HTERT RPE-1 (cell line): ENCODE measurements around the gene CCN5.
"Not testable (repeated sequence)": the region's sequence is repeated elsewhere in the genome, so short reads cannot be mapped to it uniquely, and the experiment has no call there.

Source experiments
- in situ Hi-C: fragments of 300-500 bp; cut with MboI; formaldehyde crosslinking; loops from 4 replicates; pipeline ENCODE4 v1.14.3; 2020; ENCODE audit warnings: low sequenced_read_pairs

CCN5 gene

DNA sequence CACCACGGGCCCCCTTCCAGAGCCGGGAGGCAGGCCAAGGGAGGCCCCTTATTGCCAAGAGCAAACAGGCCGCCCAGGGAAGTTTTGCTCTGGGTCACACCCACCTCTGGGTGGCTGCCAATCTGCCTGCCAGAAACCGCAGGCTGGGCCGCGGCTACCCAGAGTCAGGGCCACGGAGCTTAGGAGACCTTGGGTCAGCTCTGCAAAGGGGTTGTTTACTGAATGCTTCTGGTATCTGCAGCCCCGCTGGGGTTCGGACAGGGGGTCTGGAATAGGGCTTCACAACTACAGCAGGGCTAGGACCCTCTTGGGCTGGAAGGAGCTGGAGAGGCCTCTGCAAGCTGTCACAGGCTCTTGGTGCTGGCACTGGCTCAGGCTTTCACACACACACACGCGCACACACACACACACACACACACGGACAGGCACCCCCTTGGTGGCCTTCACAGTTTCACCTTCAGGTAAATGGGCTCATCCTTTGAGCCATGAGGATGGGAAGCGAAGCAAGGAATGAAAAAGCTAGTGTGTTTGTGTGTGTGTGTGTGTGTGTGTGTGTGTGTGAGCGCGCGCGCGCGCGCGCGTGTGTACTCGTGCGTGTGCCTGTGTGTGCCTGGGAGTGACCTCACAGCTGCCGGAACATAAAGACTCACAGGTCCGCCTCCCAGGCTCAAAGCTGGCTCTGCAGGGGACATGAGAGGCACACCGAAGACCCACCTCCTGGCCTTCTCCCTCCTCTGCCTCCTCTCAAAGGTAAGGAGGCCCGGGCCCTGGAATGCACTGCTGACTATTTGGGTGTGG is at the start of gene CCN5:
Gene CCN5, plus strand, starts transcription at position 669 of the 798 bp plus-strand sequence. Its CDS starts 22 bp downstream, at position 691.
- in situ Hi-C loops = no loop called here

GRCh38 chr20:44666066-44666465 is 49.1 kb upstream of the CCN5 start:
- in situ Hi-C loops = no loop called here

DNA sequence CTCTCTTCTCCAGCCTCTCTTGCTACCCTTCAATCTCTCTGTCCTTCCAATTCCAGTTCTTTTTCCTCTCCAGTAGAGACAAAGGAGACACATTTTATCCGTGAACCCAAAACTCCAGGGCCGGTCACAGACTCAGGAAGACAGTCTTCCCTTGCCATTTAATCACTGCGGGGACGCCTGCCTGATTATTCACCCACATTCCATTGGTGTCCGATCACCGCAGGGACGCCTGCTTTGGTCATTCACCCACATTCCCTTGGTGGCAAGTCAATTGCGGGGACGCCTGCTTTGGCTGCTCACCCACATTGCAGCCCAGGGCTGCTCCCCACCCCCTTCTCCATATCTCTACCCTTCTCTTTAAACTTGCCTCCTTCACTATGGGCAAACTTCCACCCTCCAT is 44.3 kb upstream of the CCN5 start:
- in situ Hi-C loops = not testable (repeated sequence)

DNA sequence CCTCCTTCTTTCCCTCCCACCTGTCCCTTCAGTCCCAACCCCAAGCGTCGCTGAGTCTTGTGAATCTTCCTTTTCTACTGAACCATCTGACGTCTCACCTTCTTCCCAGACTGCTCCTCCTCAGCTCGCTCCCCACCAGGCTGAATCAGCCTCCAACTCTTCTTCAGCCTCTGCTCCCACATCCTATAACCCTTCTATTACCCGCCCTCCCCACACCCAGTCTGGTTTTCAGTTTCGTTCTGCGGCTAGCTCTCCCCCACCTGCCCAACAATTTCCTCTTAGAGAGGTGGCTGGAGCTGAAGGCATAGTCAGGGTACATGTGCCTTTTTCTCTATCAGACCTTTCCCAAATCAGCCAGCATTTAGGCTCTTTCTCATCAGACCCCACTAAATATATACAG is 43.6 kb upstream of the CCN5 start:
- in situ Hi-C loops = not testable (repeated sequence)

DNA sequence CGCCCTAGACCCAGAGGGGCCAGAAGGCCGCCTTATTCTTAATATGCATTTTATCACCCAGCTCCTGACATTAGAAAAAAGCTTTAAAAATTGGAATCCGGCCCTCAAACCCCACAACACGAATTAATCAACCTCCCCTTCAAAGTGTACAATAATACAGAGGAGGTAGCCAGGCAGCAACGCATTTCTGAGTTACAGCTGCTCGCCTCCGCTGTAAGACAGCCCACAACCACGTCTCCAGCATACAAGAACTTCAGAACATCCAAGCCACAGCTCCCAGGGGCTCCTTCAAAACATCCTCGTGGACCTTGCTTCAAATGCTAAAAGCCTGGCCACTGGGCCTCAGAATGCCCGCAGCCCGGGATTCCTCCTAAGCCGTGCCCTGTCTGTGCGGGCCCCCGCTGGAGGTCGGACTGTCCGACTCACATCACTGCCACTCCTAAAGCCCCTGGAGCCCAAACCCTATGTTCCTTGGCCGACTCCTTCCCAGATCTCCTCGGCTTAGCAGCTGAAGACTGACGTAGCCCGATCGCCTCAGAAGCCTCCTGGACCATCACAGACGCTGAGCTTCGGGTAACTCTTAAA is 42.8 kb upstream of the CCN5 start:
- in situ Hi-C loops = not testable (repeated sequence)

- in situ Hi-C loops = no loop called here
Measured at GRCh38 chr20:44678242-44678641, 36.9 kb upstream of the CCN5 start.

DNA sequence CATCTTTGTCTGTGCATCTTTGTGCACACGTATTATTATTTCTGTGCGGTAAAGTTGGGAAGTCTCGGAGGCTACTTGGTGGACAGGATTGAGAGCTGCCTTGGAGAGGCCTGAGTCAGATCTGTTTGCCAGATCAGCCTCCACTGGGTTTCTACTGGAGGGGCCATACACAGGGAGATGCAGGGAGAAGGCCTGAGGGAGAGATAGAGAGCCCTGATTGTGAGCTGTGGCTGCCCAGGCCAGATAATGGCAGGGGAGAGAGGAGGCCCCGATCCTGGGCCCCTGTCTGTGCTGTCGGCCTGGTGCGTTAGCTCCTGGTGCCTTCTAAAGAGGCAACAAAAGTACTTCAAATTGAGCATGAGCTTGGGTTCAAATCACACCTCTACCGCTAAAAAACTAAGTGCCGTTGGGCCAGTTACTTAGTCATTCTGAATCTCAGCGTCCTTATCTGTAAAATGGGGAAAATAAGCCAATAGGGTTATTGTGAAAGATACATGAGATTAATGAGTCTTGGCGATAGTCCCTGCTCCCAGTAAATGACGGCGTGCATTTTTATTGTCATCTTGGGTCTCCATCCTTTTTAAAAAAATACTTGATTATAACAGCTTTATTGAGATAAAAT is 36.1 kb upstream of the CCN5 start:
- in situ Hi-C loops = no loop called here

DNA sequence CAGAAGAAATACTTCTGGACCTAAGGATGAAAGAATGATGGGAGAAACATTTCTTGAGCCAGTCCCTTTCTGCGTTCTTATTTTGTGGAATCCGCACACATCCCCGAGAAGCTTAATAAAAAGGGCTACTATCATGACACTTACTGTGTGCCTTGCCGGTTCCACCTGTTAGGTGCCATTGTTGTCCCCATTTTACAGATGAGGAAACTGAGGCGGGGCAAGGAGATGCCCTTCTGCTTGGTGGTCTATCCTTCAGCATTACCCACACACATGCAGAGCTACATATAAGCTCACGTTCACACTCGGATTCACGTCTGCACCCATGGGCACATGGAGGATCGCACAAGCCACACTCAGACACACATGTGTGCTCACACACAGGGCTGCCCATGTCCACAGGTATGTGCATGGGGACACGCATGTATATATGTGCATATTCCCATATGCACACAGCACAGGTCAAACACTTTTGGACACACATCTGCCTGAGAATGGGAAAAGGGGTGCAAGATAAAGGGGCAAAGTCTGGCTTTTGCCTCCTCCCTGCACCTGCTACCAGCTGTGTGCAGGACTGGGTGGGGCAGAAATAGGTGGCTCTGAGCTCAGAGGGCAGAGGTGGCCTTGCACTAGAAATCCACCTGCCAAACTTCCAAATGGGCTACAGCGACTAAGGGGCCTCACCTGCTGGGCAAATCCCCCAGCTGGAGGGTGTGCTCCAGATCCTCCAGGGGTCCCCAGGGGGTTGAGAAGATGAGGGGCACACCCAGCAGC is 33.2 kb upstream of the CCN5 start:
- in situ Hi-C loops = no loop called here

DNA sequence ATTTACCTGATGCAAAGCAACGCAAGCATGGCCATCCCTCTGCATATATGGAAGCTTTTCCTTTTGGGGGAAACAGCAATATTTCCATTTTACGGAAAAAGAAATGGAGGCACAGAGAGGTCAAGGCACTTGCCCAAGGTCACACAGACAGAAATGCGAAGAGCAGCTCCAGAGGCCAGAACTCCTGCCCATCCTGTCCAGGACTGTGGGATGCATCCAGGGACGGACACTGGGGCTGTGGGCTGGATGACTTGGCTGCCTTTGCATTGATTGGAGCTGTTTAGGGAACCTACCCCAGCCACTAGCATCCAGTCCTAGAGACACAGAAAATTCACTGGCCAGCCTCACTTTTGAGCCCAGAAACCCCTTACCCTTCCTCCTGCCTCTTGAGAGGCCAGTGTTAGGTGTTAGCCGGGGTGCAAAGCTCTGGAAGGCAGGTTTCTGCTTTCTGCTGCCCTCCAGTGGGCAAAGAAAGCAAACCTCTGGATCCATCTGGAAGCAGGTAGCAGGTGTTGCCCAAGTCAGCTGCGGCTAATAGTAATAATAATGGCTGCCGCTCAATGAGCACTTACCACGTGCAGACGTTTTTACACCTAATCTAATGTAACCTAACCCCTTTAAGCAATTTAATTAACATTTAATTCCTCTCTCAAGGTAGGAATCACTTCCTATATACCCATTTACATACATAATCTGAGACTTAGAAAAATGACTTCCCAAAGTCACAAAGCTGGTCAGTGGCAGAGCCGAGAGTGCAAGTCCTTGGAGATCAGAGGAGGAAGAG is 31.7 kb upstream of the CCN5 start:
- in situ Hi-C loops = no loop called here

DNA sequence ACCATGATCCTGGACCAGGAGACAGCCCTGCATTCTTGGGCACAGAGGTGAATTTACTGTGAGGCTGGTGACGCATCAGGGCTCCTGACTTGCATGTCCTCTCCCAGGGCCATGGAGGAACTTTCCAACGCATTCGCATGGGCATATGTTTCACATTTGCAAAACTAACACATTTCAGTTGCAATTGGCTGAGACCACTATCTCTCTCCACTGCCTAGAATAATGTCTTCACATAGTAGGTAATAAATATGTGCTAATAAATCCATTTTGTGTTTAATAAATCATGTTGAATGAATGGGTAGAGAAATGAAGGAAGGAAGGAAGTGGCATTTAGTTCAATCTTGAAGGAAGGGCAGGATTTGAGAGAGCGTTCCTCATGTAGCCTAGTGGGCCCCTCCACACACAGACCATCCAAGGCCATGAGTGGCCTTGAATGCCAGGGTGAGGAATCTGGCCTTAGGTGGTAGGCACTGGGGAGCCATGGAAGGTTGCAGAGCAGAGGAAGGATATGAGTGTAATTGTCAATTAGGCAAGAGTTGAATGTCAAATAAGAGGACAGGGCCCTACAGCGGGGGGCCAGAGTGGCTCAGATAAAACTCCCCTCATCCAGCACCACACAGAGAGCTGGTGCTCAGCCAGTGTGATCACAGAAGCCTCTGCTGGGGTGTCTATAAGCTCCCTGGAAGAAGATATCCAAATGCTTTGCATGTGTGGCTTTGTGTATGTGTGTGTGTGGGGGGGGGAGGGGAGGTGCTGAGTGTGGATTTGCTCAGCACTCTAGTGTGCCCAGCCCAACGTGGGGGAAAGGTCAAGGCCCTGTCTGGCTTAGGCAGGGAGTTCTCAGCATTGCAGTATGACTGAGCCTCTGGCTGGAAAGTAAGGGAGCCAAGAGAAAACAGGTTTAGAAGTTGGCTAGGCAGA is 30.9 kb upstream of the CCN5 start:
- in situ Hi-C loops = no loop called here

DNA sequence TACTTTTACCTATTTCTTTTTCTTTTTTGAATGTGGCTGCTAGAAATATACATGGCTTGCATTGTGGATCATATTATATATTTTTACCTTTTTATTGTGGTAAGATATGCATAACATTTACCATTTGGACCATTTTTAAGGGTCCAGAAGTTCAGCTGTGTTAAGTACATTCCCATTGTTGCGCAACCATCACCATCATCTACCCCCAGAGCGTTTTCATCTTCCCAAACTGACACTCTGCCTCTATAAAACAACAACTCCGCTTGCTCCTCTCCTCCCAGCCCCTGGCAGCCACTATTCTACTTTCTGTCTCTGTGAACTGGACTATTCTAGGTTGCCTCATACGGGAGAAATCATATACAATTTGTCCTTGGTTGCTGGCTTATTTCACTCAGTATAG is 28.2 kb upstream of the CCN5 start:
- in situ Hi-C loops = no loop called here

GRCh38 chr20:44688053-44688625 is 27.0 kb upstream of the CCN5 start:
- in situ Hi-C loops = no loop called here

- in situ Hi-C loops = no loop called here
Measured at GRCh38 chr20:44689809-44690208, 25.4 kb upstream of the CCN5 start.

DNA sequence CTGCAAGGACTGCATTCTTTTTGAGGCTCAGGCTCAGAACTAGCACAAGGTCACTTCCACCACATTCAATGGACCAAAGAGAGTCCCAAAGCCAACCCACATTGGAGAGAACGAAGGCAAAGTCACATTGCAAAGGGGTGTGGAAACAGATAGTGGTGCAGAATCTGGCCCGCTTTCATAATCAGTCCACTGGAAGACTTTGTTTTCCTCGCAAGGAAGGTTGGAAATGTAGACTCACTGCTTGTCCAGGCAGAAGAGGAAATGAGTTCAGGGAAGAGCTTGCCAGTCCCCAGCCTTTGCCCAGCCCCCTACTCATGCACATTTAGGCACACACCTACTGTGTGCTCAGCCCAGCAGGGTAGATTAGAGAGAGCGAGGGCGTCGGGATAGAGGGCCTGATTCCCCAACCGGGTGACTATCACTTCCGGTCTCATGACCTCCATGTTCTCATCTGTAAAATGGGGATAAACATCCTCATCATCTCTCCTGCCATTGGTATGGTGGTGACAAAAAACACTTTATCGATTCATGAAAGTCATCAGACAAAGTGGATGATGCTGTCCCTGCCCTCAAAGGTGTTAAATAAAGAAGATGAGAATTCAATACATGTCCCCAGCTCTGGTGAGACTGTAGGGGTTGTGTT is 24.3 kb upstream of the CCN5 start:
- in situ Hi-C loops = no loop called here

- in situ Hi-C loops = no loop called here
Measured at GRCh38 chr20:44691424-44692423, 23.4 kb upstream of the CCN5 start.

GRCh38 chr20:44692932-44693480 is 22.2 kb upstream of the CCN5 start:
- in situ Hi-C loops = no loop called here

DNA sequence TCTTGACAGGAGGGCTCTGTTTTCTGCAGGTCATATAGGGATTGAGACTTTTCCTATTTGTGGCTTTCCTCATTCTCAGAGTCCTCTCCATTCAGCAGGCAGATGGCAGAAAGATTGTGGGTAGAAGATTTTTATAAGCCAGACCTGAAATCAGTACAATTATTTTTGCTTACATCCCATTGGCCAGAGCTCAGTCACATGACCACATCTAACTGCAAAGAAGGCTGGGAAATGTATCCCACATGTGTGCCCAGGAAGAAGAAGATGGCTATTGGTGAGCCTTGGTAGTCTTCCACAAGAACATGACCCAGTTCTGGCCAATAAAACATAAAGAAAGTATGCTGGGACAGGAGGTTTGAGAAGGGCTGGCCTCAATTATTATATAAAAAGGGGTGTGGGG is 21.5 kb upstream of the CCN5 start:
- in situ Hi-C loops = no loop called here
